ENCODE results near the gene PTGES2.

DNA sequence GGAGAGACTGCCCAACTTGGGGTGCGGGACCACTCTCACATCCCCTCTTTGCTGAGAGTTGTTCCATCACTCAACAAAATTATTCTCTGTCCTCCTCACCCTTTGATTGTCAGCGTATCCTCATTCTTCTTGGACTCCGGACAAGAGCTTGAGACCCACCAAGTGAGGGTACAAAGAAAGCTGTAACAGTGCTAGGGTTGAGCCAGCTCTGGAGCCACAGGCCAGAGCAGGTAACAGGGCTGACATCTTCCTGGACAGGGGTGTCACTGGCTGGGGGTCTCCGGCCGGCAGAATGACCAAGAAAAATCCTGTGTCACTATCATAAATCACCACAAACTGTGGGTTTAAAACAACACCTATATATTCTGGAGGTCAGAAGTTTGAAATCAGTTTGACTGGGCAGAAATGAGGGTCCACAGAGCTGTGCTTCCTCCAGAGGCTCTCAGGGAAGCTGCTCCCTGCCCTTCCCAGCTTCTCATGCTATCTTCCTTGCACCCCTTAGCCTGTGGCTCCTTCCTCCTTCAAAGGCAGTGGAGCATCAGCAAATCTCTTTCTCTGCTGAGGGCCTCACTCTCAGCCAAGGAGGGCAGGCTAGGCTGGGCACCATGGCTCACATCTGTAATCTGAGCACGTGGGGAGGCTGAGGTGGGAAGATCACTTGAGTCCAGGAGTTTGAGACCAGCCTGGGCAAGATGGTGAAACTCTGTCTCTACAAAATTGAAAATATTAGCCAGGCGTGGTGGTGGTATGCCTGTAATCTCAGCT is 28.4 kb upstream of the PTGES2 start:
- TF ChIP-seq POLR2A (IDR thresholded peaks at IDR 0.05) = no peak
- TF ChIP-seq, protein P1, sequence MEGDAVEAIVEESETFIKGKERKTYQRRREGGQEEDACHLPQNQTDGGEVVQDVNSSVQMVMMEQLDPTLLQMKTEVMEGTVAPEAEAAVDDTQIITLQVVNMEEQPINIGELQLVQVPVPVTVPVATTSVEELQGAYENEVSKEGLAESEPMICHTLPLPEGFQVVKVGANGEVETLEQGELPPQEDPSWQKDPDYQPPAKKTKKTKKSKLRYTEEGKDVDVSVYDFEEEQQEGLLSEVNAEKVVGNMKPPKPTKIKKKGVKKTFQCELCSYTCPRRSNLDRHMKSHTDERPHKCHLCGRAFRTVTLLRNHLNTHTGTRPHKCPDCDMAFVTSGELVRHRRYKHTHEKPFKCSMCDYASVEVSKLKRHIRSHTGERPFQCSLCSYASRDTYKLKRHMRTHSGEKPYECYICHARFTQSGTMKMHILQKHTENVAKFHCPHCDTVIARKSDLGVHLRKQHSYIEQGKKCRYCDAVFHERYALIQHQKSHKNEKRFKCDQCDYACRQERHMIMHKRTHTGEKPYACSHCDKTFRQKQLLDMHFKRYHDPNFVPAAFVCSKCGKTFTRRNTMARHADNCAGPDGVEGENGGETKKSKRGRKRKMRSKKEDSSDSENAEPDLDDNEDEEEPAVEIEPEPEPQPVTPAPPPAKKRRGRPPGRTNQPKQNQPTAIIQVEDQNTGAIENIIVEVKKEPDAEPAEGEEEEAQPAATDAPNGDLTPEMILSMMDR (IDR thresholded peaks at IDR 0.05) = no peak

Measured in thyroid gland (tissue), 4 donors.